ENCODE results near the gene MVB12B.

DNA sequence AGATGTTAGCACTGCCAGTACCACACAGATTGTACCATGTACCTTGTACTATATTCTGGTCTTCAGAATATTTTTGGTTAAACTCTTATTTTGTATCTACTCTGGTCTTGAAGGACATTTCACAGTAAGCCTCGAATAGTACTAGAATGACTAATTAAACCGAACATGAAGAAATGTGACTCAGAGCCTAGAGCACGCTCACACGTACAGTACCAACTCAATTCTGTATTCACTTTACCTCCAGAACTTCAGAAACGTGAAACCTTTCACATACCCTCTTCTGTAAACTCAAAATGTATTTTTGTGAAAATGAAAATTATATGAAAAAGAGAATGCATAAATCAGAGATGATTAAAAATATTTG is 112.8 kb downstream of the MVB12B start:
- TF ChIP-seq, protein P1, sequence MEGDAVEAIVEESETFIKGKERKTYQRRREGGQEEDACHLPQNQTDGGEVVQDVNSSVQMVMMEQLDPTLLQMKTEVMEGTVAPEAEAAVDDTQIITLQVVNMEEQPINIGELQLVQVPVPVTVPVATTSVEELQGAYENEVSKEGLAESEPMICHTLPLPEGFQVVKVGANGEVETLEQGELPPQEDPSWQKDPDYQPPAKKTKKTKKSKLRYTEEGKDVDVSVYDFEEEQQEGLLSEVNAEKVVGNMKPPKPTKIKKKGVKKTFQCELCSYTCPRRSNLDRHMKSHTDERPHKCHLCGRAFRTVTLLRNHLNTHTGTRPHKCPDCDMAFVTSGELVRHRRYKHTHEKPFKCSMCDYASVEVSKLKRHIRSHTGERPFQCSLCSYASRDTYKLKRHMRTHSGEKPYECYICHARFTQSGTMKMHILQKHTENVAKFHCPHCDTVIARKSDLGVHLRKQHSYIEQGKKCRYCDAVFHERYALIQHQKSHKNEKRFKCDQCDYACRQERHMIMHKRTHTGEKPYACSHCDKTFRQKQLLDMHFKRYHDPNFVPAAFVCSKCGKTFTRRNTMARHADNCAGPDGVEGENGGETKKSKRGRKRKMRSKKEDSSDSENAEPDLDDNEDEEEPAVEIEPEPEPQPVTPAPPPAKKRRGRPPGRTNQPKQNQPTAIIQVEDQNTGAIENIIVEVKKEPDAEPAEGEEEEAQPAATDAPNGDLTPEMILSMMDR (conservative IDR thresholded peaks at IDR 0.05 in 1 of 2, IDR thresholded peaks at IDR 0.05 in 1 of 2; ENCODE audit: extremely low read depth in 1 of 2, insufficient read depth in 1 of 2, low read depth in 1 of 2, low read length in 2 of 2), result no peak
- no peak for TF ChIP-seq EZH2 (IDR thresholded peaks at IDR 0.05; ENCODE audit: borderline replicate concordance, low read length)
